HG03354 (cell line): ENCODE measurements around the gene FAM168B.
A peak's percentile ranks its signal among the peaks of the same experiment; 100 is the strongest.
"Not testable (repeated sequence)": the region's sequence is repeated elsewhere in the genome, so short reads cannot be mapped to it uniquely, and the experiment has no call there.

Experiments used
- ATAC-seq: cut with Tn5 transposase; IDR thresholded peaks from one replicate; pipeline ENCODE4 v1.9.1; 2021; ENCODE audit warnings: mild to moderate bottlenecking; ENCODE audit not compliant: unreplicated experiment, poor library complexity, severe bottlenecking

The FAM168B gene

GRCh38 chr2:131104487-131105155 lies 11.4 kb upstream of the FAM168B start:
- ATAC-seq: peak; percentile 80

- ATAC-seq: no peak
Observed at GRCh38 chr2:131103165-131103564, 9.9 kb upstream of the FAM168B start.

GRCh38 chr2:131094463-131095281 lies 1.4 kb upstream of the FAM168B start:
- no peak for ATAC-seq

- ATAC-seq: peak; percentile 79
Observed at GRCh38 chr2:131093696-131094462, 619 bp upstream of the FAM168B start.

GRCh38 chr2:131092458-131093005 lies 728 bp downstream of the FAM168B start:
- no peak for ATAC-seq

GRCh38 chr2:131085646-131086045 lies 7.6 kb downstream of the FAM168B start:
- ATAC-seq: no peak

GRCh38 chr2:131081190-131081589 lies 12.1 kb downstream of the FAM168B start:
- no peak for ATAC-seq

- ATAC-seq: not testable (repeated sequence)
Observed at GRCh38 chr2:131079931-131080330, 13.3 kb downstream of the FAM168B start.

GRCh38 chr2:131077966-131078365 lies 15.3 kb downstream of the FAM168B start:
- ATAC-seq: no peak

- no peak for ATAC-seq
Observed at GRCh38 chr2:131077182-131077846, 15.9 kb downstream of the FAM168B start.

GRCh38 chr2:131076707-131077106 lies 16.6 kb downstream of the FAM168B start:
- no peak for ATAC-seq

- not testable (repeated sequence) for ATAC-seq
Observed at GRCh38 chr2:131075578-131075977, 17.7 kb downstream of the FAM168B start.

GRCh38 chr2:131068172-131068571 lies 25.1 kb downstream of the FAM168B start:
- ATAC-seq: not testable (repeated sequence)

- ATAC-seq: no peak
Observed at GRCh38 chr2:131067465-131068125, 25.7 kb downstream of the FAM168B start.

- ATAC-seq: no peak
Observed at GRCh38 chr2:131064589-131065512, 28.4 kb downstream of the FAM168B start.

GRCh38 chr2:131063501-131064283 lies 29.6 kb downstream of the FAM168B start:
- no peak for ATAC-seq

- no peak for ATAC-seq
Observed at GRCh38 chr2:131058920-131059319, 34.3 kb downstream of the FAM168B start.
